GM10248 (cell line): ENCODE measurements around the gene POFUT2.

ENCODE experiments used
- CTCF ChIA-PET: fragments of 300-600 bp; sonication (Branson Sonifier 250); formaldehyde crosslinking; extraction: SDS; loops from one replicate; lab custom pipeline; 2021; ENCODE audit warnings: antibody characterized with exemption; lab: Yijun Ruan, JAX
- POLR2A ChIA-PET: fragments of 350-650 bp; sonication (Branson Sonifier 250); formaldehyde crosslinking; extraction: SDS; loops from one replicate; lab custom pipeline; 2020; ENCODE audit warnings: antibody characterized with exemption; lab: Yijun Ruan, JAX
- DNase-seq: peaks from one replicate; pipeline ENCODE4 v3.0.0; 2012; ENCODE audit errors: extremely low spot score
- CTCF ChIP-seq: IDR thresholded peaks from 2 replicates; pipeline ENCODE4 v1.5.1; 2012; ENCODE audit warnings: mild to moderate bottlenecking, low read depth; ENCODE audit errors: extremely low read depth, missing control alignments, control extremely low read depth

Gene POFUT2

GRCh38 chr21:45297869-45298268 lies 10.2 kb upstream of the POFUT2 start:
- ChIA-PET CTCF (no interaction called here), POLR2A (no interaction called here)
- no peak for DNase-seq
- no peak for TF ChIP-seq CTCF

GRCh38 chr21:45297329-45297728 lies 9.6 kb upstream of the POFUT2 start:
- DNase-seq: no peak
- ChIA-PET POLR2A (no interaction called here), CTCF (interaction anchor here (0.9 kb wide), 1 partner anchor 169 kb away, joined by 3 read pairs; no protein-coding TSS in a partner anchor)
- TF ChIP-seq CTCF: no peak

- POLR2A ChIA-PET: no interaction called here
- no peak for DNase-seq
- TF ChIP-seq CTCF: no peak
- CTCF ChIA-PET: interaction anchor here (0.9 kb wide), 1 partner anchor 168 kb away, joined by 3 read pairs; no protein-coding TSS in a partner anchor
These were observed 8.9 kb upstream of the POFUT2 start for GRCh38 chr21:45296638-45297037.

- POLR2A ChIA-PET: no interaction called here
- CTCF ChIA-PET: no interaction called here
- DNase-seq: no peak
- TF ChIP-seq CTCF: no peak
These were observed 8.1 kb upstream of the POFUT2 start for GRCh38 chr21:45295576-45296365.

GRCh38 chr21:45294509-45295291 lies 7.0 kb upstream of the POFUT2 start:
- CTCF ChIA-PET: interaction anchor here (1.7 kb wide), 1 partner anchor 107 kb away, joined by 3 read pairs; no protein-coding TSS in a partner anchor
- POLR2A ChIA-PET: no interaction called here
- TF ChIP-seq CTCF: no peak
- no peak for DNase-seq

GRCh38 chr21:45293726-45294401 lies 6.2 kb upstream of the POFUT2 start:
- ChIA-PET CTCF (interaction anchor here (1.3 to 2.3 kb wide), 5 partner anchors 18 to 587 kb away, joined by 3 to 10 read pairs (median 3); no protein-coding TSS in a partner anchor), POLR2A (no interaction called here)
- no peak for TF ChIP-seq CTCF
- DNase-seq: no peak
